Measurements from ENCODE around the gene JAGN1. TPM values are rescaled to one million over a fixed set of nuclear protein-coding genes. Genes with fewer than 3 reads are reported as not detected.
A peak's percentile ranks its signal among the peaks of the same experiment; 100 is the strongest.

Gene JAGN1
- total and polyA plus RNA-seq, 9 of the 15 experiments (the other 6 are each of a cell fraction or from before 2014, with no cell fraction given): 31.6 to 77.8 (median 40.3) TPM

DNA sequence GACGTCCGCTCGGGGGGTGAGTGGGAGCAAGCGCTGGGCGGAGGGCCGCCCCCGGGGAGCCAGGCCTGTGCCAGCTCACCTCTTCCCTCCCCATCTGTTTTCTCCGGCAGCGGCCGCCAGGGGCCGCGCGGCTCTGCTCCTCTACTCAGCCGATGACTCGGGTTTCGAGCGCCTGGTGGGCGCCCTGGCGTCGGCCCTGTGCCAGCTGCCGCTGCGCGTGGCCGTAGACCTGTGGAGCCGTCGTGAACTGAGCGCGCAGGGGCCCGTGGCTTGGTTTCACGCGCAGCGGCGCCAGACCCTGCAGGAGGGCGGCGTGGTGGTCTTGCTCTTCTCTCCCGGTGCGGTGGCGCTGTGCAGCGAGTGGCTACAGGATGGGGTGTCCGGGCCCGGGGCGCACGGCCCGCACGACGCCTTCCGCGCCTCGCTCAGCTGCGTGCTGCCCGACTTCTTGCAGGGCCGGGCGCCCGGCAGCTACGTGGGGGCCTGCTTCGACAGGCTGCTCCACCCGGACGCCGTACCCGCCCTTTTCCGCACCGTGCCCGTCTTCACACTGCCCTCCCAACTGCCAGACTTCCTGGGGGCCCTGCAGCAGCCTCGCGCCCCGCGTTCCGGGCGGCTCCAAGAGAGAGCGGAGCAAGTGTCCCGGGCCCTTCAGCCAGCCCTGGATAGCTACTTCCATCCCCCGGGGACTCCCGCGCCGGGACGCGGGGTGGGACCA is 42.6 kb downstream of the JAGN1 start (continued):
- TF ChIP-seq, protein P1, sequence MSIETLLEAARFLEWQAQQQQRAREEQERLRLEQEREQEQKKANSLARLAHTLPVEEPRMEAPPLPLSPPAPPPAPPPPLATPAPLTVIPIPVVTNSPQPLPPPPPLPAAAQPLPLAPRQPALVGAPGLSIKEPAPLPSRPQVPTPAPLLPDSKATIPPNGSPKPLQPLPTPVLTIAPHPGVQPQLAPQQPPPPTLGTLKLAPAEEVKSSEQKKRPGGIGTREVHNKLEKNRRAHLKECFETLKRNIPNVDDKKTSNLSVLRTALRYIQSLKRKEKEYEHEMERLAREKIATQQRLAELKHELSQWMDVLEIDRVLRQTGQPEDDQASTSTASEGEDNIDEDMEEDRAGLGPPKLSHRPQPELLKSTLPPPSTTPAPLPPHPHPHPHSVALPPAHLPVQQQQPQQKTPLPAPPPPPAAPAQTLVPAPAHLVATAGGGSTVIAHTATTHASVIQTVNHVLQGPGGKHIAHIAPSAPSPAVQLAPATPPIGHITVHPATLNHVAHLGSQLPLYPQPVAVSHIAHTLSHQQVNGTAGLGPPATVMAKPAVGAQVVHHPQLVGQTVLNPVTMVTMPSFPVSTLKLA (conservative IDR thresholded peaks at IDR 0.05): no peak
- TF ChIP-seq FOXJ3 (CRISPR knock-in tag; IDR thresholded peaks at IDR 0.05) (no peak), NR1H2 (CRISPR knock-in tag; IDR thresholded peaks at IDR 0.05) (peak; percentile 67; the same call in 1 of the 2 replicates), ZEB2 (IDR thresholded peaks at IDR 0.05) (no peak), IRF2 (CRISPR knock-in tag; IDR thresholded peaks at IDR 0.05) (no peak), ESRRA (IDR thresholded peaks at IDR 0.05; ENCODE audit: borderline replicate concordance, low read depth) (peak; percentile 64; the same call in 1 of the 2 replicates), TARDBP (IDR thresholded peaks at IDR 0.05) (peak; percentile 68; the same call in 1 of the 2 replicates), ZNF121 (CRISPR knock-in tag; conservative IDR thresholded peaks at IDR 0.05) (no peak), XRCC4 (IDR thresholded peaks at IDR 0.05; ENCODE audit: extremely low read depth, insufficient read depth, insufficient read length) (no peak), DACH1 (IDR thresholded peaks at IDR 0.05; ENCODE audit: partially characterized antibody) (peak; percentile 71), RCOR1 (IDR thresholded peaks at IDR 0.05; ENCODE audit: borderline replicate concordance in 1 of 2, low read depth in 2 of 2, low read length in 2 of 2) (peak in 1 of 2 experiments; percentile 56; a peak in 2 of 4 replicates), CHD1 (IDR thresholded peaks at IDR 0.05; ENCODE audit: low read length) (peak; percentile 82), CC2D1A (IDR thresholded peaks at IDR 0.05) (no peak), KAT7 (CRISPR knock-in tag; IDR thresholded peaks at IDR 0.05; ENCODE audit: borderline replicate concordance) (peak; percentile 97), HNRNPLL (IDR thresholded peaks at IDR 0.05; ENCODE audit: low read depth, low read length, poor library complexity, severe bottlenecking) (no peak), JUN (IDR thresholded peaks at IDR 0.05; ENCODE audit: borderline replicate concordance, low read depth, low read length) (peak; percentile 37; the same call in 1 of the 2 replicates), JUN (CRISPR knock-in tag; IDR thresholded peaks at IDR 0.05; ENCODE audit: borderline replicate concordance) (peak; percentile 10; the same call in 1 of the 2 replicates), ZNF76 (CRISPR knock-in tag; IDR thresholded peaks at IDR 0.05; ENCODE audit: borderline replicate concordance) (0 out of 2 replicates have a peak, but pooled peaks have one; percentile 20)
- TF ChIP-seq, protein P2, sequence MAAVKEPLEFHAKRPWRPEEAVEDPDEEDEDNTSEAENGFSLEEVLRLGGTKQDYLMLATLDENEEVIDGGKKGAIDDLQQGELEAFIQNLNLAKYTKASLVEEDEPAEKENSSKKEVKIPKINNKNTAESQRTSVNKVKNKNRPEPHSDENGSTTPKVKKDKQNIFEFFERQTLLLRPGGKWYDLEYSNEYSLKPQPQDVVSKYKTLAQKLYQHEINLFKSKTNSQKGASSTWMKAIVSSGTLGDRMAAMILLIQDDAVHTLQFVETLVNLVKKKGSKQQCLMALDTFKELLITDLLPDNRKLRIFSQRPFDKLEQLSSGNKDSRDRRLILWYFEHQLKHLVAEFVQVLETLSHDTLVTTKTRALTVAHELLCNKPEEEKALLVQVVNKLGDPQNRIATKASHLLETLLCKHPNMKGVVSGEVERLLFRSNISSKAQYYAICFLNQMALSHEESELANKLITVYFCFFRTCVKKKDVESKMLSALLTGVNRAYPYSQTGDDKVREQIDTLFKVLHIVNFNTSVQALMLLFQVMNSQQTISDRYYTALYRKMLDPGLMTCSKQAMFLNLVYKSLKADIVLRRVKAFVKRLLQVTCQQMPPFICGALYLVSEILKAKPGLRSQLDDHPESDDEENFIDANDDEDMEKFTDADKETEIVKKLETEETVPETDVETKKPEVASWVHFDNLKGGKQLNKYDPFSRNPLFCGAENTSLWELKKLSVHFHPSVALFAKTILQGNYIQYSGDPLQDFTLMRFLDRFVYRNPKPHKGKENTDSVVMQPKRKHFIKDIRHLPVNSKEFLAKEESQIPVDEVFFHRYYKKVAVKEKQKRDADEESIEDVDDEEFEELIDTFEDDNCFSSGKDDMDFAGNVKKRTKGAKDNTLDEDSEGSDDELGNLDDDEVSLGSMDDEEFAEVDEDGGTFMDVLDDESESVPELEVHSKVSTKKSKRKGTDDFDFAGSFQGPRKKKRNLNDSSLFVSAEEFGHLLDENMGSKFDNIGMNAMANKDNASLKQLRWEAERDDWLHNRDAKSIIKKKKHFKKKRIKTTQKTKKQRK (IDR thresholded peaks at IDR 0.05; ENCODE audit: borderline replicate concordance, low read depth, low read length): no peak
- TF ChIP-seq, protein P3, sequence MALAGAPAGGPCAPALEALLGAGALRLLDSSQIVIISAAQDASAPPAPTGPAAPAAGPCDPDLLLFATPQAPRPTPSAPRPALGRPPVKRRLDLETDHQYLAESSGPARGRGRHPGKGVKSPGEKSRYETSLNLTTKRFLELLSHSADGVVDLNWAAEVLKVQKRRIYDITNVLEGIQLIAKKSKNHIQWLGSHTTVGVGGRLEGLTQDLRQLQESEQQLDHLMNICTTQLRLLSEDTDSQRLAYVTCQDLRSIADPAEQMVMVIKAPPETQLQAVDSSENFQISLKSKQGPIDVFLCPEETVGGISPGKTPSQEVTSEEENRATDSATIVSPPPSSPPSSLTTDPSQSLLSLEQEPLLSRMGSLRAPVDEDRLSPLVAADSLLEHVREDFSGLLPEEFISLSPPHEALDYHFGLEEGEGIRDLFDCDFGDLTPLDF (CRISPR knock-in tag; IDR thresholded peaks at IDR 0.05): peak; percentile 81

Measured in K562 (cell line).